ENCODE results near the gene PDLIM7.
"Not testable (repeated sequence)": the region's sequence is repeated elsewhere in the genome, so short reads cannot be mapped to it uniquely, and the experiment has no call there.

PDLIM7 gene

GRCh38 chr5:177490311-177490991, 7.0 kb downstream of the PDLIM7 start:
- DNase-seq (ENCODE audit: low read depth), result no peak

- no peak for DNase-seq (ENCODE audit: low read depth)
These were observed 8.2 kb downstream of the PDLIM7 start for GRCh38 chr5:177489119-177489716.

- no peak for DNase-seq (ENCODE audit: low read depth)
These were observed 9.4 kb downstream of the PDLIM7 start for GRCh38 chr5:177487975-177488374.

- DNase-seq (ENCODE audit: low read depth), result no peak
These were observed 10.3 kb downstream of the PDLIM7 start for GRCh38 chr5:177487144-177487543.

- DNase-seq (ENCODE audit: low read depth), result no peak
These were observed 11.1 kb downstream of the PDLIM7 start for GRCh38 chr5:177486256-177486655.

DNA sequence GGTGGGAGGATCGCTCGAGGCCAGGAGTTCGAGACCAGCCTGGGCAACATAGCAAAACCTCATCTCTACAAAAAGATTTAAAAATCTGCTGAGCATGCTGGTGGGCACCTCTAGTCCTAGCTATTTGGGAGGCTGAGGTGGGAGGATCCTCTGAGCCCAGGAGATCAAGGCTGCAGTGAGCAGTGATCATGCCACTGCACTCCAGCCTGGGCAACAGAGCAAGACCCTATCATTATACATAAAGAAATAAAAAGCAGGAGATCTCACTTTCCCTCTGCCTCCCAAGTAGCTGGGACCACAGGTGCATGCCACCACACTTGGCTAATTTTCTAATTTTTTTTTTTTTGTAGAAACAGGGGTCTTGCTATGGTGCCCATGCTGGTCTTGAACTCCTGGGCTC, 11.7 kb downstream of the PDLIM7 start:
- not testable (repeated sequence) for DNase-seq (ENCODE audit: low read depth)

DNA sequence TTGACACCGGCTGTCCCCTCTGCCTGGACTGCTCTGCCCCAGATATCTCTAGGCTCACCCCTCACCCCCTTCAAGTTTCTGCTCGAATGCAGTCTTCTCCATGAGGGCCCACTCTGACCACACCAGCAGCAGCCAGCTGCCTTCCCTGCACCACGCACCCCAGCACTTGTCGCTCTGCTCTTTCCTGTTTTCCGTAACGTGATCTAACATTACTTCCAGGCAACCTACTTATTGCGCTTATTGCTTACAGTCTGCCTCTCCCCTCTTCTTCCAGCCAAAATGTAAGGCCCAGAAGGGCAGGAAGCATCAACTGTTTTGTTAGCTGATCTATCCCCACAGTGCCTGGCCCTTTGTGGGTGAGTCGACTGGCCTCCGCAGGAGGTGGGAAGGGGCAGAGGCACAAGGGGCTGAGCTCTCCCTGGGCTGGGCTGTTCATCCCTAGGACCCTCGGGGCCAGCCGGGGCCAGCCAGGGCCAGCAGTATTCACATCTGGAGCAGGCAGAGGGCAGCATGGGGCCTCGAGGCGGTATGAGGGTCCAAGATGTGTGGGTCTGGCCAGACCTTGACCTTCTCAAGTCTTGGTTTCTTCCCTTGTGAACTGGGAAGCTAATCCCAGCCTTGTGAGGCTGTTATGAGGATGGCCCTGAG, 12.4 kb downstream of the PDLIM7 start:
- DNase-seq (ENCODE audit: low read depth), result no peak

- no peak for DNase-seq (ENCODE audit: low read depth)
These were observed 13.2 kb downstream of the PDLIM7 start for GRCh38 chr5:177483994-177484901.

GRCh38 chr5:177483042-177483441, 14.4 kb downstream of the PDLIM7 start:
- DNase-seq (ENCODE audit: low read depth), result no peak

DNA sequence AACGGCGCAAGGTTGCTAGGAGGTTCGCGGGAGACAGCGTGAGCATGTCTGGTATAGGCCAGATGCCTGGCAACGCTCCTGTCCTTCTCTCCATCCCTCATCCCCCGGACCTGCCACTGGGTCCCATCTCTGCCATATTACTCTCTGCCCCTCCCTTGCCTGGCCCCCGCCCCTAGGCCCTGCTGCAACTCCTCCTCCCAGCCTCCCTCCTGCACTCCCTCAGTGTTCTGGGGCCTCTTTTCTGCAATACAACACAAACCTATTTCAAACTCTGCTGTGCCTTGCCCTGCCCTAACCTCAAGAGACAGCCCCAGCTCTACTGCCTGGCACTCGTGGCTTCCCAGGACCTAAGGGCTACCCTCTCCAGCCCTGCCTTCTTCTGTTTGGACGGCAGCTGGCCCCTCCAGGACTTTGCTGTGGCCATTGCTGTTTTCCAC, 15.0 kb downstream of the PDLIM7 start:
- DNase-seq (ENCODE audit: low read depth), result no peak

DNA sequence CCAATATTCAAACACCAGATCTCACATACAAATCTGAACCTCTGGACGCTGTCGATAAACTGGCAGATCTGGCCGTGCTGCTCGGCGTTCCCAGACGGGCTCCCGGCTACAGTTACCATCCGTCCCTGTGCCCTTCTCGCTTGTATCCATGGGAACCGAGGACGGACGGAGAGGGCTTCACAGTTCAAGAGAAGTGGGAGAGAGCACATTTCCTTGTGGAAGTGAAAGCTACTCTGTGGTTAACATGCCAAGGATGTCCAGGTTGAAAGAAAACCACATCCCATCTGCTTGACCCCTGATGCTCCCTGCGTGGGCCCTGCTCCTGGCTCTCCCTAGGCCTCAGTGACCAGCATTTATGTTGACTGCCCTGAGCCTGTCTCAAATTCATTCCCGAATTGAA, 17.6 kb downstream of the PDLIM7 start:
- DNase-seq (ENCODE audit: low read depth), result no peak

DNA sequence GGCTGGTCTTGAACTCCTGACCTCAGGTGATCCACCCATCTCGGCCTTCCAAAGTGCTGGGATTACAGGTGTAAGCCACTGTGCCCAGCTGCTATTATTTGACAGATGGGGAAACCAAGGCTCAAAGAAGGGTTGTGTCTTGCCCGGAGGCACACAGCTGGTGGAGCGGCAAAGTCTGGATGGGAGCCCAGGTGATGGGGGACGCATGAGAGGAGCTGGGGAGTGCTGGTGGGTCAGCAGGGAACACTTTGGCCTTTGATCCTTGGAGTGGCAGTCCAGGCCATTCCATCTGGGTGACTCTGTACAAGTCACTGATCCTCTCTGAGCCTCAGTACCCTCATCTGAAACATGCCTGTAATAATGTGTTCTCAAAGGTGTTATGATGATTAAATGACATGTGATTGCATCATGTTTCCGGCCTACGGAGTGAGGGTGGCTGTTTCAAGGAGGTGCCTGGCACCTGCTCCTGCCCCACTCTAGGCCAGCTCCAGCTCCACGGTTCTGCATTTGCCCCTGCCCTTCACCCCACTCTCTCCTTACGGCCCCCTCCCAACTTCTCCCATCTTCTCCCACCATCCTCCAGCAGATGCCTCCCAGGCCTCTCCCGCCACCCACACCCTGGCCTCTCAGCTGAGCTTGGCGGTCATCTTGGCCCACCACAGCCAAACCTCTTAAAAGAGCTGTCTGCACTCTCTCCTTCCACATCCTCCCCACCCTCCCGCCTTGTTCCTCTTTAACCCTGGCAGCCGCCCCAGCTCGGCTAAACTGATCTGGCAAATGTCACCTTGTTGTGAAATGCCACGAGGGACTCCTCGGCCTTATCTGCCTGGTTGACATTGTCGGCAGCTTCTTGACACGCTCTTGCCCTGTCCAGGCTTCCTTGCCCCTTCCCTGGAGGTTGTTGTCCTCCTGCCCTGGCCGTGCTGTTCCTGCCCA, 18.4 kb downstream of the PDLIM7 start:
- DNase-seq (ENCODE audit: low read depth), result no peak

DNA sequence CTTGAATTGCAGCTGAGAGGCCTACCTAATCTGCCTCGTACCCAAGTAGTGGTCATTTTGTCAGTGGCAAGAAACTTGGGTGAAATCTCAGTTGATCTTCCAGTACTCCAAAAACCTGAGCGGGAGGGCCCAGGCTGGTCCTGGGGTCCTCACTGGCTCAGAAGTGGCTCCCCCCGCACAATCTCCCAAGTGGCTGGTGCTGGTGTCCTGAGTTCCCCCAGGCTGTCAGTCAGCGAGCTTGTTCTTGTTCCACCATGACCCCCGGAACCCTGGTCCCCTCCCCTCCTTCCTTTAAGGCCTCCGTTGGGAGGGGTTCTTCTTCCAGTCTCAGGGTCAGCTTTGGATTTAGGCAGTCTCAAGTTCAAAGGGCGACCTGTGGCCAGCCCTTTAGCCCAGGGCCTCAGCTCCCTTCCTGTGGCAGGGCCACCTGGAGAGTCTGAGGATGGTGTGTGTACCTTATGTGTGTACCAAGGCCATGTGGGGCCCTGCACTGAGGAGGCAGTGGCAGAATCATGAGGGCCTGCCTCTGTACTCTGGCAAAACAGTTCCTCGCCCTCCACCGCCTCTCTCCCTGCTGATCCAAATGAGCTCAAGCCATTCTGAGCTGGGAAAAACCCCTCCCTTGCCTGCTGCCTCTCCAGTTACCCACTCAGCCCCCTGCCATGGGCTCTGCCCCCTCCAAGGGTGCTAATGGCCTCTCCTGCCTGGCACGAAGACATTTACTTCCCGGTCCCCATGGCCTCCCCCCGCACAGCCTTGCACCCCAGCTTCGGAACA, 19.5 kb downstream of the PDLIM7 start:
- no peak for DNase-seq (ENCODE audit: low read depth)

DNA sequence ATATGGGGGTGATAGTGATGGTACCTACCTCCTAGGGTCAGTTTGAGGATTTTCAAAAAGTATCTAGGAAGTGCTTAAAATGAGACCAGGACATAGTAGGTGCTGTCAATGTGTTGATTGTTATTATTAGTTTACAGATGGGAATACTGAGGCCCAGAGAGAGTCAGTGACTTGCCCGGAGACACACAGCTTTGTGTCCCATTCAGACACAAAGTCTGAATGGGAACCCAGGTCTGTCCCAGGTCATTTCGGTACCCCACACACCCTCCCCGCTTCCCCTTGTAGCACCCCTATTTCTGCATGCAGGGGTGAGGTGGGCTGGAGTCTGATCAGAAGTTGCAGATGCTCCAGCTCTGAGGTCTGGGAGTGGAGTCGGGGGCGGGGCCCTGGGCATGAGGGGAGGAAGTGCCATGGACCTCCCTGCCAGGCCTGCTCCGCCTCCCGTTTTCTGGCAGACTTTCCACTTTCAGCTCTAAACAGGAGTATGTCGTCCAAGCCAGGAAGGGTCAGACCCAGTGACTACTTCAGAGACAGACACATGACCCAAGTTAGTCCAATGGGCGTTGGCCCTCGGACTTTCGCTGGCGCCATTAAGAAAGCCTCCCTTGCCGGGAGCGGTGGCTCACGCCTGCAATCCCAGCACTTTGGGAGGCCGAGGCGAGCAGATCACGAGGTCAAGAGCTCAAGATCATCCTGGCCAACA, 20.7 kb downstream of the PDLIM7 start:
- no peak for DNase-seq (ENCODE audit: low read depth)

- DNase-seq (ENCODE audit: low read depth), result no peak
These were observed 21.6 kb downstream of the PDLIM7 start for GRCh38 chr5:177475563-177476427.

GRCh38 chr5:177474846-177475562, 22.4 kb downstream of the PDLIM7 start:
- no peak for DNase-seq (ENCODE audit: low read depth)

GRCh38 chr5:177474002-177474476, 23.4 kb downstream of the PDLIM7 start:
- no peak for DNase-seq (ENCODE audit: low read depth)

- DNase-seq (ENCODE audit: low read depth), result no peak
These were observed 23.9 kb downstream of the PDLIM7 start, which contains the start of gene DBN1 for GRCh38 chr5:177473443-177474001. Gene DBN1, minus strand, starts transcription at chr5:177473634. Its CDS starts 113 bp downstream, at chr5:177473521.

Measured in fibroblast of the conjunctiva (primary cell).